GM13977 (cell line): ENCODE results near the gene ECSIT.
A peak's percentile ranks its signal among the peaks of the same experiment; 100 is the strongest.

Experiments used
- DNase-seq: peaks from one replicate; pipeline ENCODE4 v3.0.0; 2012; ENCODE audit warnings: low spot score
- in situ Hi-C: fragments of 300-500 bp; cut with MboI; formaldehyde crosslinking; loops from one replicate; pipeline ENCODE4 v1.12.0; 2022; ENCODE audit warnings: low sequenced_read_pairs, low pct_unique_long_range_greater_than_20kb, mixed read lengths, inconsistent platforms; ENCODE audit not compliant: unreplicated experiment
- TF ChIP-seq, protein P1 (sequence below): IDR thresholded peaks from 2 replicates; pipeline ENCODE4 v1.5.1; 2012; ENCODE audit warnings: mild to moderate bottlenecking, control low read depth; ENCODE audit not compliant: insufficient read depth; ENCODE audit errors: extremely low read depth, missing control alignments

ECSIT gene

DNA sequence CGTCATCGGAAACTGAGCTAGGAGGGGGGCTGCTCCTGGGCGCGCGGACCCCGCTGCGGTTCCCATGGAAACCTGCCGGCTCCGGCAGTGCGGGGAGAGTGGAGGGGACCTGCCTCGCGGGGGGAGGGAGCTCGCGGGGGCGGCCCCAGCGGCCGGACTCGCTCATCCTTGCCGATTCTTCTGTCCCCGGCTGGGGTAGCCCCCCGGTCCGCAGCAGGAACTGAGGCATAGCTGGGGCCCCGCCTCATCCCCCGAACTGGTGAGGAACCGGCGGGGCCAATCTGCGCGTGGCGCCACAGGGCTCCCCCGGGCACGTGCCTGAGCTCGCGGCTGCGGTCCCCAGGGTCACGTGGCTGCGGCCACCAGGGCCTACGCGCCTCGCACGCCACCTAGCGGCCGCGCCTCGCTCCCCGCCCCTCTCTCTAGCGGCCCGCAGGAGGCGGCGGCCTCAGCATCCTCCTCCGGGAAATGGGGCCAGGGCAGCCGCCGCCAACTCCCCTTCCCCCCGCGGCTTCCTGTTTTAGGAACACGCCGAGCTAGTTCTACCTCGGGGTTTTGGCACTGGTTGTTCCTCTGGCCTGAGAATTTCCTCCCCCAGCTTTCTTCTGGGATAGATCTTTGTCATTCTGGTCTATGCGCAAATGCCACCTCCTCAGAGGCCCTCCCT is 46.4 kb downstream of the ECSIT start:
- TF ChIP-seq, protein P1, sequence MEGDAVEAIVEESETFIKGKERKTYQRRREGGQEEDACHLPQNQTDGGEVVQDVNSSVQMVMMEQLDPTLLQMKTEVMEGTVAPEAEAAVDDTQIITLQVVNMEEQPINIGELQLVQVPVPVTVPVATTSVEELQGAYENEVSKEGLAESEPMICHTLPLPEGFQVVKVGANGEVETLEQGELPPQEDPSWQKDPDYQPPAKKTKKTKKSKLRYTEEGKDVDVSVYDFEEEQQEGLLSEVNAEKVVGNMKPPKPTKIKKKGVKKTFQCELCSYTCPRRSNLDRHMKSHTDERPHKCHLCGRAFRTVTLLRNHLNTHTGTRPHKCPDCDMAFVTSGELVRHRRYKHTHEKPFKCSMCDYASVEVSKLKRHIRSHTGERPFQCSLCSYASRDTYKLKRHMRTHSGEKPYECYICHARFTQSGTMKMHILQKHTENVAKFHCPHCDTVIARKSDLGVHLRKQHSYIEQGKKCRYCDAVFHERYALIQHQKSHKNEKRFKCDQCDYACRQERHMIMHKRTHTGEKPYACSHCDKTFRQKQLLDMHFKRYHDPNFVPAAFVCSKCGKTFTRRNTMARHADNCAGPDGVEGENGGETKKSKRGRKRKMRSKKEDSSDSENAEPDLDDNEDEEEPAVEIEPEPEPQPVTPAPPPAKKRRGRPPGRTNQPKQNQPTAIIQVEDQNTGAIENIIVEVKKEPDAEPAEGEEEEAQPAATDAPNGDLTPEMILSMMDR, result peak; percentile 99
- DNase-seq, result peak; percentile 98
- in situ Hi-C loops, result no loop called here

DNA sequence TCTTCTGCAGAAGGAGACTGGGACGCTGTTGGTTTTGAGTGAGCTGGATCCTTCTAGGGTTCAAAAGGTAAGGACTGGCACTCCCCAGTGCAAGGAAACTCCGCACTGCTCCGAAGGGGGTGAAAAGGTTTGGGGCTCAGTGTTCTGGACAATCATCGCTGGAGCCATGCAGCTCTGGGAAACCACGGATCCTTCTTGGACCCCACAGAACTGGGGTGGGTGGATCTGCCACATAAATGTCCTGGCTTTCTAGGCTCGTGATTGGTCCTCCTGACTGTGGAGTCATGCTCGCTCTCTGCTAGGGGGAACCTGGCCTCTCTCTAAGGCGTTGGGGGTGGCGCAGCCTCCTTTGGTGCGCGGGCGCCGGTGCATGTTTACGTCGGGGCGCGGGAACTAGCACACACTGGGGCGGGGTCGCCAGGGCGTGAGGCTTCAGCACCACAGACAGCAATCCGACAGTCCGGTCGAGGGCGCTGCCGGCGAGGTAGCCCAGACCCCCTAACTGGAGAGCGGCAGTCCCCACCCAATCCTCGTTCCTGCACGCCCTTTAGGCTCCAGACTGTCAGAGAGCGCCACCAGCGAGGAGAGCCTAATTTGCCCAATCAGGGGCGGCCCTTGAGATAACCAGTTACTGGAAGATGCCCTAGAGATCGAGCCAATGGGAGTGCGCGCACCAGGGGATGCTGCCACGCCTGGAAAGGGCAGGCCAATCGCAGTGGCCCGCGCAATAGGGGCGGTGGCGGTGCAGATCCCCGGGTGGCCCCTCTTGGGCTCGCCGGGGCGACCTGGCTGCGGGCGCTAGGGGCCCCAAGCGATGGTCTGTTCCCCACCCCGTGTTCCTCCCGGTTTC is 47.2 kb downstream of the ECSIT start:
- DNase-seq, result peak; percentile 97
- TF ChIP-seq, protein P1, result peak; percentile 1

DNA sequence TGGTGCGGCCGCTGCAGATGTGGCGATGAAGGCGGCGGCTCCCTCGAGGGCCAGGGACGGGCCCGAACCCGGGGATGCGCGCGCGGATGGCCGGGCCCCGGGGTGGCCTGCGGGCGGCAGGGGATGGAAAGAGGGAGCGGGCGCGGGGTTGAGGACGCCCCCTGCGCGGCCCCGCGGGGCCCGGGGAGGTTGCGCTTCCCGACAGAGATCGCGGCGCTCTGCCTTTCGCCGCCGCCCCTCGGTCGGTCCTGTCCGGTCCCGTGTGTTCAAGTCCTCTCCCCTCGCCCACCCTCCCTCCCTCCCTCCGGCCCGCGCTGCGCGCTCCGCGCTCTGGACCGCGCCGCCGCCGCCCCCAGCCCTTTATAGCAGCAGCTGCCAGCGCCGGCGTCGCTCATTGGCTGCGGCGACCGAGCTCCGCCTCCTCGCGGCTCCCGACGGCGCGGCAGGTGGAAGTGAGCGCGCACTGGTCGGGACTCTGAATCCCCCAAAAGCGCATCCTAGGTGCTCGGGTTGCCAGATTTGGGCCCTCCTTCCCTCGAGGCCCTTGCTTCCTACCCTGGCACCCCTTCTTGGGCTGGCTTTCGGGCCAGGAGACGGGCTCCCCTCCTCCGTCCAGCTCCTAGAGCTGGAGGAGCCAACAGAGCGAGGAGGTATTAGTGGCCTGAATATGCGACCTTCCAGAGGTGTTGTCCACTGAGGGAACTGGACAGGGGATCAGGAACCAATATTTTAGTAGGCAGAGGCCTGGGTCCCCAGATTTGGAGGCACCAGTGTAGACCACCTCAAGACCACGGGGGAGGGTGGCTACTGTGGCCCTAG is 48.0 kb downstream of the ECSIT start, which contains the start of gene ELAVL3:
Gene ELAVL3 (minus strand): TSS at position 332 of the 819 bp plus-strand sequence. CDS start 438 bp downstream, outside the sequence.
- no peak for DNase-seq
- TF ChIP-seq, protein P1, result no peak
- in situ Hi-C loops, result no loop called here

More for the DNA sequence above, 47.2 kb downstream of the ECSIT start:
- in situ Hi-C loops, result no loop called here

DNA sequence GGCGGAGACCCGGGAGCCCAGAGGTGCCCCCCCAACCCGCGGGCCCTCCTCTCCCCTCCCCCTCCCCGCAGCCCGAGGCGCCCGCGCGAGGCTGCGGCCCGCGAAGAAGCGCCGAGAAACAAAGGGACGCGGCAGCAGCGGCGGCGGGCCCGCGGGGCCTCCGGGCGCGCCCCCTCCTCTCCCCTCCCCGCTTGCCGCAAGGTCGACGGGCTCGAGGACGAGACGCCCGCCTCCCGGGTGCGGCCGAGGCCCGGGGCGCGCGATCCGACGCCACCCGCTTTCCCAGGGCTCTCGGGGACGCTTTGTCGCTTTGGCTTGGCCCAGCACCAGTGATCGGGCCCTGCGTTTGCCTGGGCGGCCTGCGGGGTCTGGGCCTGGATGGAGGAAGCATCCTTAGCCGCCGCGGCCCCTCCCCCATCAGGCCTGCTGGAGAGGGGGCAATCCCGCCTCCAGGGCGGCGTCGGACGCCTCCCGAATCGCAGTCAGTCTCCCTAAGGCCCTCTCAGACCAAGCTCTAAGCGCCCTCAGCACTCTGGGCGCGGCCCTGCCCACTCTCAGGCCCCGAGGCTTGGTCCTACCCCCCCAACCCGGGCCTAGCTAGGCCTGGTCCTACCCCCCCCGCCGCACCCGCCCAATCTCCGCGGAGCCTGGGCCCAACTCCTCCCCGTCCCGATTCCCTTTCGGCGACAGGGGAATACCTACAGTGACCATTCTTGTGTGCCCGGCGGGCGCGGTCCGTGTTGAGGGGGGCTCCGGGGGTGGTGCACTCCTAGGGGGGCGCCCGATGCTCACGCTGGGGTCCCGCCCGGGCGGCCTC is 48.8 kb downstream of the ECSIT start:
- no peak for DNase-seq
- TF ChIP-seq, protein P1, result no peak
- in situ Hi-C loops, result no loop called here

DNA sequence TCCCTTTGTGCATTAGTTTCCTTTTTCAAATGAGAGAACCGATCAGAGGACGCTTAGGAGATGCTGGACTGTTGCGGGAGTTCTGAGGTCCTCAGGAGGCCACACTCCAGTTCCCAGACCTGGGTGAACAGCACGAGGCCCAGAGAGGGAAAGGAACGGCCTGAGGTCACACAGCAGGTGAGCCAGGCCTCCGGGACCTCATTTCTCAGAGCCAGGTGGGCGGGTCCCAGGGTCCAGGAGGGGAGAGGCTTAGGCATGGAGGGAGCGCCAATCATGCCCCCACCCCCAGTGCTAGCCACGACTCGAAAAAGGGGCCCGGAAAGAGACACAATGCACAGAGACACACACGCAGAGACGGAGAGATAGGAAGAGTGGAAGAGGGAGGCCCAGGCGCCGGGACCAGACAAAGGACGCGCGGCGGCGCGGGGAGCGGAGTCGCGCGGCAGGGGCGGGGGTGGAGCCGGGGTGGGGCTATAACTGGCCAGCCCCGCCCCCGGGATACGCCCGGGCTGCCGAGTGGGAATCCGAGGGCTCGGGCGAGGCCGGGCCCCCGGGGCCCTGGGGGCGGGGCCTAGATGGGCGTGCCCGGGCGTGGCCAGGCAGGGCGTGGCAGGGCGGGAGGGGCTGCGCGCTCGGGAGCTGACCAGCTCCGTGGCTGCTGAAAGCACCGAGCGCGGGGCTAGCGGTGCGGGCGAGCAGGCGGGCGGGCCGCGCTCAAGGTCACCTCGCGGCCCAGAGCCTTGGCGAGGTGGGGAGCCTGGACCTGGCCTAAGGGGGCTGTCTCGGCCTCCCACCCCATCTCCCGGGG is 49.6 kb downstream of the ECSIT start:
- in situ Hi-C loops, result no loop called here
- DNase-seq, result peak; percentile 65
- TF ChIP-seq, protein P1, result no peak
